ENCODE measurements around the gene OSBPL3. TPM values are rescaled to one million over a fixed set of nuclear protein-coding genes. Genes with fewer than 3 reads are reported as not detected.

Gene OSBPL3
- polyA plus RNA-seq, result 1.3 and 3.5 TPM in 2 replicates

GRCh38 chr7:24979863-24980533 lies at the start of gene OSBPL3:
Gene OSBPL3, minus strand, starts transcription at chr7:24980178. Its CDS starts 87,706 bp downstream, at chr7:24892472.

GRCh38 chr7:24757353-24758275 lies 222.4 kb downstream of the OSBPL3 start, which contains the start of gene GSDME:
Gene GSDME, minus strand, starts transcription at chr7:24757464. Its CDS starts 7,690 bp downstream, at chr7:24749774.

Other genes starting within 250 kb of the OSBPL3 start
- gene GSDME, start 222.7 kb downstream of the OSBPL3 start, polyA plus RNA-seq, result 25.4 and 29.9 TPM in 2 replicates
- 1,011 and 1,205 TPM in 2 replicates for gene CYCS, start 145.1 kb upstream of the OSBPL3 start, polyA plus RNA-seq
- gene NPVF, start 248.3 kb upstream of the OSBPL3 start, polyA plus RNA-seq, result not detected in 2 replicates